K562 (cell line): ENCODE results near the gene DPP3. TPM values are rescaled to one million over a fixed set of nuclear protein-coding genes. Genes with fewer than 3 reads are reported as not detected.

ENCODE experiments used
- AFF1 ChIP-seq, 2 experiments: fragments of 450-650 bp; IDR thresholded peaks; 2 replicates each; pipeline ENCODE4 v1.6.1; 2018; ENCODE audit warnings: mild to moderate bottlenecking in 2 of 2, low read depth in 1 of 2; ENCODE audit not compliant: partially characterized antibody in 2 of 2
- CHD4 ChIP-seq: fragments of 200-600 bp; sonication (generic); IDR thresholded peaks from 3 replicates; pipeline ENCODE4 v1.6.1; 2012; ENCODE audit warnings: low read depth, mild to moderate bottlenecking, mixed read lengths, low read length, inconsistent platforms; ENCODE audit not compliant: insufficient read depth, insufficient replicate concordance, poor library complexity, severe bottlenecking
- EWSR1 ChIP-seq: fragments of 450-650 bp; IDR thresholded peaks from 2 replicates; pipeline ENCODE4 v1.6.1; 2018; ENCODE audit warnings: borderline replicate concordance, mild to moderate bottlenecking, low read depth, moderate library complexity; ENCODE audit not compliant: partially characterized antibody
- JUNB ChIP-seq: fragments of 450-650 bp; formaldehyde crosslinking; conservative IDR thresholded peaks from 2 replicates; pipeline ENCODE4 v1.4.0; 2020; ENCODE audit warnings: mild to moderate bottlenecking
- KLF1 ChIP-seq: fragments of 450-650 bp; IDR thresholded peaks from 2 replicates; pipeline ENCODE4 v1.6.1; 2016; ENCODE audit warnings: missing genetic modification characterization, missing compliant biosample characterization
- MYC ChIP-seq, 2 experiments: fragments of 250-450 bp in 1 of 2; sonication (Bioruptor Pico) in 1 of 2; IDR thresholded peaks; 2 replicates each; pipeline versions ENCODE4 v1.5.1 to v1.6.1; 2012 to 2021; ENCODE audit warnings: low read depth in 2 of 2, borderline replicate concordance in 1 of 2, improper control_type of control experiment in 1 of 2, low read length in 1 of 2, mild to moderate bottlenecking in 1 of 2, moderate library complexity in 1 of 2
- RBM34 ChIP-seq: fragments of 200-400 bp; formaldehyde crosslinking; IDR thresholded peaks from 2 replicates; pipeline ENCODE4 v1.6.1; 2018; ENCODE audit warnings: low read length, borderline replicate concordance; ENCODE audit not compliant: insufficient read depth
- RFX1 ChIP-seq: fragments of 450-650 bp; IDR thresholded peaks from 2 replicates; pipeline ENCODE4 v1.6.1; 2016; ENCODE audit warnings: mild to moderate bottlenecking, moderate library complexity
- ZNF224 ChIP-seq: sonication (generic); formaldehyde crosslinking; IDR thresholded peaks from 2 replicates; pipeline ENCODE4 v1.8.0; 2022; ENCODE audit warnings: mild to moderate bottlenecking, missing genetic modification reagents
- polyA plus RNA-seq, 8 experiments: library from polyadenylated mRNA; depleted of rRNA in 4 of 8; stranded (reverse) in 5 of 8; unstranded in 3 of 8; fragments of >200 nt; fragmentation: Nextera tagmentation in 2 of 8; fragmentation: Illumina TruSeq in 1 of 8; extraction: Ambion mirVana in 2 of 8; extraction: Trizol in 1 of 8; gene quantifications; 2 replicates each; pipeline versions ENCODE4 v1.2.1 to v1.2.3, GENCODE V29; 2011 to 2014; ENCODE audit warnings: inconsistent platforms in 1 of 8, missing spikeins in 1 of 8
- total RNA-seq, 7 experiments: library from RNA; depleted of rRNA in 6 of 7; stranded (reverse); fragments of >200 nt in 6 of 7; fragmentation: Illumina TruSeq in 2 of 7; extraction: Trizol in 2 of 7; gene quantifications; 2 replicates each; pipeline versions ENCODE4 v1.2.1 to v1.2.3, GENCODE V29; 2011 to 2021; ENCODE audit warnings: low replicate concordance in 1 of 7
- TF ChIP-seq, protein P1 (sequence below): sonication (generic); formaldehyde crosslinking; IDR thresholded peaks from 2 replicates; pipeline ENCODE4 v1.8.1; 2023; ENCODE audit warnings: mild to moderate bottlenecking, missing genetic modification reagents
- TF ChIP-seq, protein P2 (sequence below): fragments of 450-650 bp; formaldehyde crosslinking; IDR thresholded peaks from 2 replicates; pipeline ENCODE4 v1.4.0; 2020; ENCODE audit warnings: mild to moderate bottlenecking, moderate library complexity

DPP3 gene
- total and polyA plus RNA-seq, 9 of the 15 experiments (the other 6 are each of a cell fraction or from before 2014, with no cell fraction given): 3.7 to 69.2 (median 43.3) TPM

- TF ChIP-seq RFX1 (no peak), MYC (IDR thresholded peaks at IDR 0.05; ENCODE audit: low read depth, low read length) (no peak), MYC (CRISPR knock-in tag; IDR thresholded peaks at IDR 0.05; ENCODE audit: borderline replicate concordance, low read depth) (no peak), AFF1 (IDR thresholded peaks at IDR 0.05; ENCODE audit: low read depth in 1 of 2, partially characterized antibody in 2 of 2) (no peak), KLF1 (tag) (no peak), JUNB (no peak), RBM34 (no peak), EWSR1 (no peak), ZNF224 (no peak), CHD4 (no peak)
- TF ChIP-seq, protein P1, sequence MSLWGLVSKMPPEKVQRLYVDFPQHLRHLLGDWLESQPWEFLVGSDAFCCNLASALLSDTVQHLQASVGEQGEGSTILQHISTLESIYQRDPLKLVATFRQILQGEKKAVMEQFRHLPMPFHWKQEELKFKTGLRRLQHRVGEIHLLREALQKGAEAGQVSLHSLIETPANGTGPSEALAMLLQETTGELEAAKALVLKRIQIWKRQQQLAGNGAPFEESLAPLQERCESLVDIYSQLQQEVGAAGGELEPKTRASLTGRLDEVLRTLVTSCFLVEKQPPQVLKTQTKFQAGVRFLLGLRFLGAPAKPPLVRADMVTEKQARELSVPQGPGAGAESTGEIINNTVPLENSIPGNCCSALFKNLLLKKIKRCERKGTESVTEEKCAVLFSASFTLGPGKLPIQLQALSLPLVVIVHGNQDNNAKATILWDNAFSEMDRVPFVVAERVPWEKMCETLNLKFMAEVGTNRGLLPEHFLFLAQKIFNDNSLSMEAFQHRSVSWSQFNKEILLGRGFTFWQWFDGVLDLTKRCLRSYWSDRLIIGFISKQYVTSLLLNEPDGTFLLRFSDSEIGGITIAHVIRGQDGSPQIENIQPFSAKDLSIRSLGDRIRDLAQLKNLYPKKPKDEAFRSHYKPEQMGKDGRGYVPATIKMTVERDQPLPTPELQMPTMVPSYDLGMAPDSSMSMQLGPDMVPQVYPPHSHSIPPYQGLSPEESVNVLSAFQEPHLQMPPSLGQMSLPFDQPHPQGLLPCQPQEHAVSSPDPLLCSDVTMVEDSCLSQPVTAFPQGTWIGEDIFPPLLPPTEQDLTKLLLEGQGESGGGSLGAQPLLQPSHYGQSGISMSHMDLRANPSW (CRISPR knock-in tag): no peak
- TF ChIP-seq, protein P2, sequence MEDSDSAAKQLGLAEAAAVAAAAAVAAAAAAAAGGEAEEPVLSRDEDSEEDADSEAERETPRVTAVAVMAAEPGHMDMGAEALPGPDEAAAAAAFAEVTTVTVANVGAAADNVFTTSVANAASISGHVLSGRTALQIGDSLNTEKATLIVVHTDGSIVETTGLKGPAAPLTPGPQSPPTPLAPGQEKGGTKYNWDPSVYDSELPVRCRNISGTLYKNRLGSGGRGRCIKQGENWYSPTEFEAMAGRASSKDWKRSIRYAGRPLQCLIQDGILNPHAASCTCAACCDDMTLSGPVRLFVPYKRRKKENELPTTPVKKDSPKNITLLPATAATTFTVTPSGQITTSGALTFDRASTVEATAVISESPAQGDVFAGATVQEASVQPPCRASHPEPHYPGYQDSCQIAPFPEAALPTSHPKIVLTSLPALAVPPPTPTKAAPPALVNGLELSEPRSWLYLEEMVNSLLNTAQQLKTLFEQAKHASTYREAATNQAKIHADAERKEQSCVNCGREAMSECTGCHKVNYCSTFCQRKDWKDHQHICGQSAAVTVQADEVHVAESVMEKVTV (CRISPR knock-in tag): no peak
Measured at GRCh38 chr11:66470015-66470414, 10.2 kb upstream of the DPP3 start (continued).
